HG02973 (cell line): Measurements from ENCODE around the gene PRSS1.

ENCODE experiments used
- ATAC-seq: cut with Tn5 transposase; IDR thresholded peaks from one replicate; pipeline ENCODE4 v1.9.1; 2021; ENCODE audit warnings: moderate library complexity; ENCODE audit not compliant: unreplicated experiment

The PRSS1 gene

GRCh38 chr7:142791502-142791901 is 42.2 kb downstream of the PRSS1 start:
- no peak for ATAC-seq

GRCh38 chr7:142792129-142792528 is 42.9 kb downstream of the PRSS1 start:
- no peak for ATAC-seq

- ATAC-seq, result no peak
Measured at GRCh38 chr7:142792593-142792992, 43.3 kb downstream of the PRSS1 start.

- ATAC-seq, result no peak
Measured at GRCh38 chr7:142793156-142793555, 43.9 kb downstream of the PRSS1 start.

- ATAC-seq, result no peak
Measured at GRCh38 chr7:142795339-142795863, 46.1 kb downstream of the PRSS1 start.

- no peak for ATAC-seq
Measured at GRCh38 chr7:142796001-142796500, 46.8 kb downstream of the PRSS1 start.

- peak; percentile 34 for ATAC-seq
Measured at GRCh38 chr7:142796501-142797390, 47.5 kb downstream of the PRSS1 start.

GRCh38 chr7:142797391-142798377 is 48.4 kb downstream of the PRSS1 start:
- ATAC-seq, result peak; percentile 31

- ATAC-seq, result no peak
Measured at GRCh38 chr7:142798451-142799436, 49.5 kb downstream of the PRSS1 start.

GRCh38 chr7:142799437-142799835 is 50.2 kb downstream of the PRSS1 start:
- ATAC-seq, result no peak

- ATAC-seq, result no peak
Measured at GRCh38 chr7:142800088-142800487, 50.8 kb downstream of the PRSS1 start.

GRCh38 chr7:142800699-142801260 is 51.5 kb downstream of the PRSS1 start:
- ATAC-seq, result no peak

- ATAC-seq, result no peak
Measured at GRCh38 chr7:142801601-142802295, 52.5 kb downstream of the PRSS1 start.

GRCh38 chr7:142802301-142802700 is 53.0 kb downstream of the PRSS1 start:
- ATAC-seq, result no peak
